Measurements from ENCODE around the gene ATG9A. TPM values are rescaled to one million over a fixed set of nuclear protein-coding genes. Genes with fewer than 3 reads are reported as not detected.

The ATG9A gene, protein sequence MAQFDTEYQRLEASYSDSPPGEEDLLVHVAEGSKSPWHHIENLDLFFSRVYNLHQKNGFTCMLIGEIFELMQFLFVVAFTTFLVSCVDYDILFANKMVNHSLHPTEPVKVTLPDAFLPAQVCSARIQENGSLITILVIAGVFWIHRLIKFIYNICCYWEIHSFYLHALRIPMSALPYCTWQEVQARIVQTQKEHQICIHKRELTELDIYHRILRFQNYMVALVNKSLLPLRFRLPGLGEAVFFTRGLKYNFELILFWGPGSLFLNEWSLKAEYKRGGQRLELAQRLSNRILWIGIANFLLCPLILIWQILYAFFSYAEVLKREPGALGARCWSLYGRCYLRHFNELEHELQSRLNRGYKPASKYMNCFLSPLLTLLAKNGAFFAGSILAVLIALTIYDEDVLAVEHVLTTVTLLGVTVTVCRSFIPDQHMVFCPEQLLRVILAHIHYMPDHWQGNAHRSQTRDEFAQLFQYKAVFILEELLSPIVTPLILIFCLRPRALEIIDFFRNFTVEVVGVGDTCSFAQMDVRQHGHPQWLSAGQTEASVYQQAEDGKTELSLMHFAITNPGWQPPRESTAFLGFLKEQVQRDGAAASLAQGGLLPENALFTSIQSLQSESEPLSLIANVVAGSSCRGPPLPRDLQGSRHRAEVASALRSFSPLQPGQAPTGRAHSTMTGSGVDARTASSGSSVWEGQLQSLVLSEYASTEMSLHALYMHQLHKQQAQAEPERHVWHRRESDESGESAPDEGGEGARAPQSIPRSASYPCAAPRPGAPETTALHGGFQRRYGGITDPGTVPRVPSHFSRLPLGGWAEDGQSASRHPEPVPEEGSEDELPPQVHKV
- 10.0 TPM for total RNA-seq
- polyA plus RNA-seq: 27.4 TPM
- long read RNA-seq, donor 1, partial matches to known transcripts: 0 of 1 reads
- long read RNA-seq, donor 1, other reads (novel, unspliced or antisense): 0 of 1 reads
- long read RNA-seq, donor 2, full-length matches to known transcripts: 11 of 18 reads
- long read RNA-seq, donor 2, partial matches to known transcripts: 7 of 18 reads
- long read RNA-seq, donor 2, other reads (novel, unspliced or antisense): 0 of 18 reads
- long read RNA-seq, donor 3, full-length matches to known transcripts: 2 of 2 reads
- long read RNA-seq, donor 3, partial matches to known transcripts: 0 of 2 reads
- long read RNA-seq, donor 3, other reads (novel, unspliced or antisense): 0 of 2 reads
- long read RNA-seq, donor 4: 0 reads
- long read RNA-seq, donor 5, full-length matches to known transcripts: 3 of 3 reads
- long read RNA-seq, donor 5, partial matches to known transcripts: 0 of 3 reads
- long read RNA-seq, donor 5, other reads (novel, unspliced or antisense): 0 of 3 reads
- long read RNA-seq, donor 6, partial matches to known transcripts: 0 of 1 reads
- long read RNA-seq, donor 6, other reads (novel, unspliced or antisense): 0 of 1 reads
- long read RNA-seq, donor 7: 0 reads
- long read RNA-seq, donor 8, partial matches to known transcripts: 0 of 1 reads
- long read RNA-seq, donor 8, other reads (novel, unspliced or antisense): 0 of 1 reads
- long read RNA-seq, donor 9, partial matches to known transcripts: 0 of 1 reads
- long read RNA-seq, donor 9, other reads (novel, unspliced or antisense): 0 of 1 reads
- long read RNA-seq, donor 10, partial matches to known transcripts: 0 of 1 reads
- long read RNA-seq, donor 10, other reads (novel, unspliced or antisense): 0 of 1 reads

- DNase-seq (ENCODE audit: low read depth in 6 of 9, low spot score in 9 of 9): peak; percentile 85 to 99 (median 97)
- peaks cover 16 to 23% of the 10 kb centered on the region in 2 donors for H3K4me1 ChIP-seq (ENCODE audit: control insufficient read depth in 2 of 2, insufficient read depth in 2 of 2, low read length in 2 of 2)
- no peaks in the 10 kb centered on the region for H3K9me3 ChIP-seq (ENCODE audit: control insufficient read depth in 2 of 2, insufficient read depth in 1 of 2, low read length in 1 of 2)
- WGBS: under 1% methylated on average over 80 of the region's 80 CpGs
- H3K4me3 ChIP-seq (ENCODE audit: low read length in 2 of 2): peak within 1 kb of the TSS; percentile 70 to 99
- peaks cover 55 to 56% of the 10 kb centered on the region in 2 donors for H3K36me3 ChIP-seq (ENCODE audit: control insufficient read depth in 2 of 2, insufficient read depth in 2 of 2, low read length in 1 of 2)
- no peaks in the 10 kb centered on the region for H3K27me3 ChIP-seq (ENCODE audit: control insufficient read depth in 2 of 2, insufficient read depth in 1 of 2, low read length in 1 of 2)
- peak within 1 kb of the TSS; percentile 89 to 99 for H3K27ac ChIP-seq (ENCODE audit: low read depth in 1 of 2, low read length in 1 of 2)
Measured at GRCh38 chr2:219229305-219230058, at the start of gene ATG9A, which contains the start of gene ANKZF1. Gene ATG9A (minus strand): TSS chr2:219229636. CDS start chr2:219228024, 1,612 bp downstream. Gene ANKZF1 (plus strand): TSS chr2:219229806. CDS start chr2:219230258, 452 bp downstream.

DNA sequence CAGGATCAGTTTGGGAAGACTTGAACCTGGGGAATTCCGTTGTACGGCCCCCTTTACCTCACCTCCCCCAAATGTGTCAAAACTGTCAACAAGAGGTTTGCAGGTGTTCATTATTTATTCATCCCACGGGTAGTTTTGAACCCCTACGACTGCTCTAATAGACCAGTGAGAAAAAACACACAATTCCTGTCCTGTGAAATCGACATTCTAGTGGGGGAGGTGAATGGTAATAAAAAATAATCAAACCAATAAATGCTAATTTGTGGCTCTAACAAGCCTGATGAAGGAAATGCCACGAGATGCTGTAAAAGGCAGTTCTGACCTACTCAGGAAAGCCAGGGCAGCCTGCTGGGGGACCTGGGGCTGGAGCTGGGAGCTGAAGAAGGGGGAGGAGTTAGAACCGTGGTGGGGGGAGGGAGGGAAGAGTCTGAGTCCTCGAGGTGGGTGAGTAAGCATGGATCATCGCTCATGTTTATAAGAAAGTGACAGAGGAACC, 49.3 kb upstream of the ATG9A start:
- H3K4me3 ChIP-seq (ENCODE audit: low read length in 2 of 2): peak overlapping the region; percentile 74 to 81
- no peak for DNase-seq (ENCODE audit: low read depth in 6 of 9, low spot score in 9 of 9)
- peaks cover 19 to 34% of the 10 kb centered on the region in 2 donors for H3K4me1 ChIP-seq (ENCODE audit: control insufficient read depth in 2 of 2, insufficient read depth in 2 of 2, low read length in 2 of 2)
- H3K27ac ChIP-seq (ENCODE audit: low read depth in 1 of 2, low read length in 1 of 2): peak overlapping the region; percentile 99 to 100
- H3K9me3 ChIP-seq (ENCODE audit: control insufficient read depth in 2 of 2, insufficient read depth in 1 of 2, low read length in 1 of 2): no peaks in the 10 kb centered on the region
- peaks cover 0 to 9% of the 10 kb centered on the region in 2 donors for H3K27me3 ChIP-seq (ENCODE audit: control insufficient read depth in 2 of 2, insufficient read depth in 1 of 2, low read length in 1 of 2)
- H3K36me3 ChIP-seq (ENCODE audit: control insufficient read depth in 2 of 2, insufficient read depth in 2 of 2, low read length in 1 of 2): peaks cover 21 to 31% of the 10 kb centered on the region in 2 donors
- WGBS: 10% methylated on average over 9 of the region's 9 CpGs

- peak in 5 of 9 donors; percentile 63 to 82 (median 74) for DNase-seq (ENCODE audit: low read depth in 6 of 9, low spot score in 9 of 9)
- Histone ChIP-seq H3K27ac (ENCODE audit: low read depth in 1 of 2, low read length in 1 of 2) (peak overlapping the region; percentile 99 to 100), H3K36me3 (ENCODE audit: control insufficient read depth in 2 of 2, insufficient read depth in 2 of 2, low read length in 1 of 2) (peaks cover 14 to 24% of the 10 kb centered on the region in 2 donors), H3K9me3 (ENCODE audit: control insufficient read depth in 2 of 2, insufficient read depth in 1 of 2, low read length in 1 of 2) (no peaks in the 10 kb centered on the region), H3K27me3 (ENCODE audit: control insufficient read depth in 2 of 2, insufficient read depth in 1 of 2, low read length in 1 of 2) (peaks cover 0 to 13% of the 10 kb centered on the region in 2 donors), H3K4me1 (ENCODE audit: control insufficient read depth in 2 of 2, insufficient read depth in 2 of 2, low read length in 2 of 2) (peaks cover 19 to 34% of the 10 kb centered on the region in 2 donors), H3K4me3 (ENCODE audit: low read length in 2 of 2) (no peak overlapping the region)
- 33% methylated on average over 25 of the region's 25 CpGs for WGBS
Measured at GRCh38 chr2:219277703-219278654, 48.5 kb upstream of the ATG9A start.

- Histone ChIP-seq H3K27me3 (ENCODE audit: control insufficient read depth in 2 of 2, insufficient read depth in 1 of 2, low read length in 1 of 2) (peaks cover 0 to 26% of the 10 kb centered on the region in 2 donors), H3K4me3 (ENCODE audit: low read length in 2 of 2) (no peak overlapping the region), H3K27ac (ENCODE audit: low read depth in 1 of 2, low read length in 1 of 2) (no peak overlapping the region), H3K4me1 (ENCODE audit: control insufficient read depth in 2 of 2, insufficient read depth in 2 of 2, low read length in 2 of 2) (peaks cover 12 to 18% of the 10 kb centered on the region in 2 donors), H3K36me3 (ENCODE audit: control insufficient read depth in 2 of 2, insufficient read depth in 2 of 2, low read length in 1 of 2) (no peaks in the 10 kb centered on the region), H3K9me3 (ENCODE audit: control insufficient read depth in 2 of 2, insufficient read depth in 1 of 2, low read length in 1 of 2) (no peaks in the 10 kb centered on the region)
- DNase-seq (ENCODE audit: low read depth in 6 of 9, low spot score in 9 of 9): no peak
- WGBS: 94% methylated on average over 6 of the region's 6 CpGs
Measured at GRCh38 chr2:219274361-219274921, 45.0 kb upstream of the ATG9A start.

- no peak for DNase-seq (ENCODE audit: low read depth in 6 of 9, low spot score in 9 of 9)
- peaks cover 0 to 26% of the 10 kb centered on the region in 2 donors for H3K27me3 ChIP-seq (ENCODE audit: control insufficient read depth in 2 of 2, insufficient read depth in 1 of 2, low read length in 1 of 2)
- no peak overlapping the region for H3K4me3 ChIP-seq (ENCODE audit: low read length in 2 of 2)
- no peak overlapping the region for H3K27ac ChIP-seq (ENCODE audit: low read depth in 1 of 2, low read length in 1 of 2)
- WGBS: 98% methylated on average over 3 of the region's 3 CpGs
- H3K9me3 ChIP-seq (ENCODE audit: control insufficient read depth in 2 of 2, insufficient read depth in 1 of 2, low read length in 1 of 2): no peaks in the 10 kb centered on the region
- peaks cover 12 to 16% of the 10 kb centered on the region in 2 donors for H3K4me1 ChIP-seq (ENCODE audit: control insufficient read depth in 2 of 2, insufficient read depth in 2 of 2, low read length in 2 of 2)
- no peaks in the 10 kb centered on the region for H3K36me3 ChIP-seq (ENCODE audit: control insufficient read depth in 2 of 2, insufficient read depth in 2 of 2, low read length in 1 of 2)
Measured at GRCh38 chr2:219273937-219274336, 44.5 kb upstream of the ATG9A start.

DNA sequence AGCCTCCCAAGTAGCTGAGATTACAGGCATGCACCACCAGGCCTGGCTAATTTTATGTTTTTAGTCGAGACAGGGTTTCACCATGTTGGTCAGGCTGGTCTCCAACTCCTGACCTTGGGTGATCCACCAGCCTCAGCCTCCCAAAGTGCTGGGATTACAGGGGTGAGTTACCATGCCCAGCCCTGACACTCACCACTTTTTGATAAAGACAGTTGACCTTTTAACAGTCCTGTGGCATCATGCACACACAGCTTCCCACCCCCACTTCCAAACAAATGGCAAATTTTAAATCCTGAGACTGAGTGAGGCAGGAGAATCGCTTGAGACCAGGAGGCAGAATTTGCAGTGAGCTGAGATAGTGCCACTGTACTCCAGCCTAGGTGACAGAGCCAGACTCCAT, 43.6 kb upstream of the ATG9A start:
- Histone ChIP-seq H3K27me3 (ENCODE audit: control insufficient read depth in 2 of 2, insufficient read depth in 1 of 2, low read length in 1 of 2) (peaks cover 0 to 26% of the 10 kb centered on the region in 2 donors), H3K4me1 (ENCODE audit: control insufficient read depth in 2 of 2, insufficient read depth in 2 of 2, low read length in 2 of 2) (peaks cover 4 to 7% of the 10 kb centered on the region in 2 donors), H3K9me3 (ENCODE audit: control insufficient read depth in 2 of 2, insufficient read depth in 1 of 2, low read length in 1 of 2) (no peaks in the 10 kb centered on the region), H3K36me3 (ENCODE audit: control insufficient read depth in 2 of 2, insufficient read depth in 2 of 2, low read length in 1 of 2) (no peaks in the 10 kb centered on the region), H3K4me3 (ENCODE audit: low read length in 2 of 2) (no peak overlapping the region), H3K27ac (ENCODE audit: low read depth in 1 of 2, low read length in 1 of 2) (no peak overlapping the region)
- WGBS: 85% methylated on average over 2 of the region's 2 CpGs
- DNase-seq (ENCODE audit: low read depth in 6 of 9, low spot score in 9 of 9): no peak

GRCh38 chr2:219272356-219272755, 42.9 kb upstream of the ATG9A start:
- H3K4me3 ChIP-seq (ENCODE audit: low read length in 2 of 2): no peak overlapping the region
- H3K27ac ChIP-seq (ENCODE audit: low read depth in 1 of 2, low read length in 1 of 2): no peak overlapping the region
- H3K27me3 ChIP-seq (ENCODE audit: control insufficient read depth in 2 of 2, insufficient read depth in 1 of 2, low read length in 1 of 2): peaks cover 0 to 26% of the 10 kb centered on the region in 2 donors
- peaks cover 0 to under 1% of the 10 kb centered on the region in 2 donors for H3K4me1 ChIP-seq (ENCODE audit: control insufficient read depth in 2 of 2, insufficient read depth in 2 of 2, low read length in 2 of 2)
- 96% methylated on average over 4 of the region's 4 CpGs for WGBS
- DNase-seq (ENCODE audit: low read depth in 6 of 9, low spot score in 9 of 9): no peak
- H3K9me3 ChIP-seq (ENCODE audit: control insufficient read depth in 2 of 2, insufficient read depth in 1 of 2, low read length in 1 of 2): no peaks in the 10 kb centered on the region
- no peaks in the 10 kb centered on the region for H3K36me3 ChIP-seq (ENCODE audit: control insufficient read depth in 2 of 2, insufficient read depth in 2 of 2, low read length in 1 of 2)

All from thymus (tissue), 14 donors.